Measurements from ENCODE around the gene HRH2. TPM values are rescaled to one million over a fixed set of nuclear protein-coding genes. Genes with fewer than 3 reads are reported as not detected.

HRH2 gene, protein sequence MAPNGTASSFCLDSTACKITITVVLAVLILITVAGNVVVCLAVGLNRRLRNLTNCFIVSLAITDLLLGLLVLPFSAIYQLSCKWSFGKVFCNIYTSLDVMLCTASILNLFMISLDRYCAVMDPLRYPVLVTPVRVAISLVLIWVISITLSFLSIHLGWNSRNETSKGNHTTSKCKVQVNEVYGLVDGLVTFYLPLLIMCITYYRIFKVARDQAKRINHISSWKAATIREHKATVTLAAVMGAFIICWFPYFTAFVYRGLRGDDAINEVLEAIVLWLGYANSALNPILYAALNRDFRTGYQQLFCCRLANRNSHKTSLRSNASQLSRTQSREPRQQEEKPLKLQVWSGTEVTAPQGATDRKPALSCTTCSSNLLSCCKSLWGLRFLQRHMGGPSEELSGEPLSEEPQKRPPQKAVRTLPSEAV
- under 0.01 and 0.09 TPM in 2 replicates for total RNA-seq

DNA sequence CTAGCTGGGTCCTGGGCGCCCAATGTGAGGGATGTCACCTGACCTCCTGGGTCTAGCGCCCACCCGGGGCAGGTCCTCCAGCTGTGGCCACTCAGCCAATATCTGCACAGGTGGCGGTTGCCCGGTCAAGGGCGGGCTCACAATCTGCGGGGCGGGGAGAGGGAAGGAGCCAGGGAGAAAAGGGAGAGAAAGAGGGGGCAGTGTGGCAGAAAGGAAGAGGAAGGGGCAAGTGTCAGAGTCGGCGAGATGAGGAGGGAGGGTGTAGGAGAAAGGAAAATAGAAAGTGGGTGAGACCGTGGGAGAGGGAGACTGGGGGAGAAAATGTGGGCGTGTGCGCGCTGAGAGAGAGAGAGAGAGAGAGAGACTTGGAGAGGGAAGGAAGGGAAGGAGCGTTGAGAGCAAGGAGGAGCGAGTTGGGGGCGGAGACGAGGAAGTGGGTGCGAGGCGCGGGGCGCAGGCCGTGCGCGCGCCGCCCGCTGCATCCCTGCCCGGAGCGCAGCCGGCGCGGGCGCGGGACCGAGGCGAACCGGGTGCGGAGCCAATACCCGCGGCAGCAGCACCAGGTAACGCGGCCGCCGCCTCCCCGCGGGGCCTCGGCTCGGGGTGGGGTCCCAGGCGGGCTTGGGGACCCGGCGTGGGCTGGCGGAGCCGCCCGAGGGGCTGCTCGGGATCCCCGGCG is at the start of gene HRH2:
HRH2 (plus strand) TSS at position 479 of the 679 bp plus-strand sequence. CDS start 25,163 bp downstream, outside the sequence.

Other genes with a start within 250 kb of the HRH2 start
- not detected in 2 replicates for gene DRD1, start 213.9 kb upstream of the HRH2 start, total RNA-seq
- gene SFXN1, start 179.5 kb upstream of the HRH2 start, total RNA-seq = 93.7 and 114 TPM in 2 replicates
- gene CPLX2, start 213.5 kb downstream of the HRH2 start, total RNA-seq = not detected in 2 replicates